NCI-H510A (cell line): Measurements from ENCODE around the gene ZDHHC18.
"Not testable (repeated sequence)": the region's sequence is repeated elsewhere in the genome, so short reads cannot be mapped to it uniquely, and the experiment has no call there.

Experiments used
- DNase-seq: peaks from one replicate; lab custom pipeline; 2025; lab: John Stamatoyannopoulos, UW

The ZDHHC18 gene

DNA sequence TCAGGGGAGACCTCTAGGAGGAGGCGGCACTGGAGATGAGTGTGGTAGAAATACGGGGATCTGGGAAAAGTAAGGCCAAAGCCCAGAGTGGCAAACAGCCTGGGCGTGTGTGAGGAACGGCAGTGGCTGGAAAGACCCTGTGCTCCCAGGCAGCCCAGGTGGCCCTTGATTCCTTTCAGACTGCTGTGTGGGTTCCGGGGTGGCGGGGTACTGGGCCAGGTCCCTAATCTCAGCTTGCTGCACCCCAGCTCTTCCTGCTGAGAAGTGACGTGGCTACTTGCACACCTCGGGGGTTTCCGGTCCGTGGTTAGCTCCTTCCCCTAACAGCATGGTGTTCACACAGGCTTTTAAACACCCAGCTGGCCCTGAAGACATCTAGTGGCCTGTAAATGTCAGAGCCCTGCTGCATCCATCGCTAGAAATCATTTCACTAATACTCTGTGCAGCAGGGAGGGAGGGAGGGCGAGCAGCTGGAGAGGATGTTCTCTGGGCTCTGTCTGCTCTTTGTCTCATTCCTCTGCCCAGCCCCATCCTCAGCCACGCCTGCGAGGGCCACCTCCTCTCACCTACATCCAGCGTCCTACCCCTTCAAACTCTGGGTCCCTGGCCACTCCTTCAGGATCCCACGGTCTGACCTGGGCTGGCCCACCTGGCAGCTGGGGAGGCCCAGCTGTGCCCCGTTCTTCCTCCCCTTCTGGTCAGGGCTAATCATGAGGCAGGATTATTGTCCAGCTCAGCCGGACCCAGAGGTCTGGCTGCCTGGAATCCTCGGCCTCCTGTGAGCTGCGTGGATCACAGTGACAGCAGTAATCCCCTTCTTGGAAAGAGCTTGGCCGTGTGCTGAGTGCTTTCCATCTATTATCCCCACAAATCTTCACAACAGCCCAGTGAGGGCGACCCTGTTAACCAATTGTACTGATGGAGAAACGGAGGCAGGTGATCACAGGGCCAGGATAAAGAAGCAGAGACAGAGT lies 7.2 kb downstream of the ZDHHC18 start:
- no peak for DNase-seq

DNA sequence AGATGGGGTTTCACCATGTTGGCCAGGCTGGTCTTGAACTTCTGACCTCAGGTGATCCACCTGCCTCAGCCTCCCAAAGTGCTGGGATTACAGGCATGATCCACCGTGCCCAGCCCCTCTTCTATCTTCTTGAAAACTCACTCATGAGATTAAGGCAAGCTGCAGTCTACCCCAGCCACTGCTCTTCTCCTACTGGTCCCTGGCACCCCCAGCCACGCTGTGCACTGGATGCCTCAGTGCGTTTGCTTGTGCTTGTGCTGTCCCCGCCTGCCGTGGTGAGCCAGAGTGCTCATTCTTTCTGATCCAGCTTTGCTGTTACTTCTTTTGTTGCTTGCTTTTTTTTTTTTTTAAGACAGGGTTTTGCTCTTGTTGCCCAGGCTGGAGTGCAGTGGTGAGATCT lies 11.2 kb downstream of the ZDHHC18 start:
- DNase-seq: not testable (repeated sequence)

- DNase-seq: no peak
These were observed 12.2 kb downstream of the ZDHHC18 start for GRCh38 chr1:26838474-26839338.

DNA sequence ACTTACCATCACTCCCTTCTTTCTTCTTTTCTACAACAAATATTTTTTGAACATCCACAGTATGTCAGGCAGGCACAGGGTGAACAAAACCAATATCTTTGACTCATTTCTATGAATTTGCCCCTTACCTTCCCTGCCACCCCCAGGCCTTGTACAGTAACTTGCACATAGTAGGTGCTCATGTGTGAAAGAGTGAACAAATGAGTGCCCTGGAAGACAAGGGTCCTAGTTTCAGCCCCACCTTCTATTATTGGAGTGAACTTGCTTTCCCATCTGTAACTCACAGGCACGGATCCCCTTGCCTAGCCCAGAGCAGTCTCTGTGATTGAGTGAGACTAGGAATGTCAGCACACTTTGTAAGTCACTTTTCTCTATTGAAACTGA lies 12.8 kb downstream of the ZDHHC18 start:
- no peak for DNase-seq

DNA sequence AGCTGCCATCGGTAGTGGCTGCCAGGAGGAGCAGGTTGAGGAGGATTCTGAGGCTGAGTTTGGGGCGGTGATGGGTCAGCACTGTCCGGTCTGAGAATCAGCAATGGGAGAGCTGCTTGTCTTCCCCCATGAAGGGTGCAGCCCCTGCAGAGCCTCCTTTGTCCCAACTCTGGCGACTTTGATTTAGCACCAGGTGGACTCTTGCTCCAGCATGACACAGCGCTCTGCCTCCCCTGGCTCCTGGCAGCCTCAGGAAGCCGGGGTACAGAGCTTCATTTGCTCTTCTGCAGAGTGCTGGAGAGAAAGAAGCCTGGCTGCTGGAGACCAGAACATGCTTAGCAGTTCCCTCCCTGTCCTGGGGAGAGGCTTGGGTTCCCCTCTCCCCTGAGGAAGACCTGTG lies 13.3 kb downstream of the ZDHHC18 start:
- no peak for DNase-seq

DNA sequence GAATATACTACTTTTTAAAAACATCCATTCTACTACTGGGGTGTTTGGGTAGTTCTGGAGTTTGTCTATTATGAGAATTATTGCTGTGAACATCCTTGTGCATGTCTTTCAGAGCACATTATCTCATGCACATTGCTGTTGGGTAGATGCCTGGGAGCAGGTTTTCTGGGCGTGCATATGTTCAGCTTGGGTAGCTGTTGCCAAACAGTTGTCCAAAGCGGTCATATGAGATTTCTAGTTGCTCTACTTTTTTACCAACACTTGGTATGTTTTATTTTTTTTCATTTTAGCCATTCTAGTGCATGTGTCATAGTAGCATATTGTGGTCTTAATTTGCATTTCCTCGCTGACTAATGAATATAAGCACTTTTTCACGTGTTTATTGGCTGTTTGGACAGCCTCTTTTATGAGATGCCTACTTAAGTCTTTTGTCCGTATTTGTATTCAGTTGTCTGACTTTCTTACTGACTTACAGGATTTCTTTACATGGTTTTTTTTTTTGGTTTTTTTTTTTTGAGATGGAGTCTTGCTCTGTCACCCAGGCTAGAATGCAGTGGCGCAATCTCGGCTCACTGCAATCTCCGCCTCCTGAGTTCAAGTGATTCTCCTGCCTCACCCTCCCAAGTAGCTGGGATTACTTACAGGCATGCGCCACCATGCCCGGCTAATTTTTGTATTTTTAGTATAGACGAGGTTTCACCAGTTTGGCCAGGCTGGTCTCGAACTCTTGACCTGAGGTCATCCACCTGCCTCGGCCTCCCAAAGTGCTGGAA lies 18.1 kb downstream of the ZDHHC18 start:
- no peak for DNase-seq

DNA sequence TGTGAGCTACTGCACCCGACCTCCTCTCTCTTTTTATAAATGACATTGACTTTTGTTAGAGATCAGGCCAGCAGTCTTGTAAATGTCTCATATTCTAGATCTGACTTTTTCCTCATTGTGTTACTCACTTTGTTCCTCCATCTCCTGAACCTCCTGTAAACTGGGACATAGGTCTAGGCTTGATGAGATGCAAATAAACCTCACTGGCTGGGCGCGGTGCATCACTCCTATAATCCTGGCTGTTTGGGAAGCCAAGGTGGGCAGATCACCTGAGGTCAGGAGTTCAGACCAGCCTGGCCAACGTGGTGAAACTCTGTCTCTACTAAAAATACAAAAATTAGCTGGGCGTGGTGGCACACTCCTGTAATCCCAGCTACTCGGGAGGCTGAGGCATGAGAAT lies 21.3 kb downstream of the ZDHHC18 start:
- not testable (repeated sequence) for DNase-seq

DNA sequence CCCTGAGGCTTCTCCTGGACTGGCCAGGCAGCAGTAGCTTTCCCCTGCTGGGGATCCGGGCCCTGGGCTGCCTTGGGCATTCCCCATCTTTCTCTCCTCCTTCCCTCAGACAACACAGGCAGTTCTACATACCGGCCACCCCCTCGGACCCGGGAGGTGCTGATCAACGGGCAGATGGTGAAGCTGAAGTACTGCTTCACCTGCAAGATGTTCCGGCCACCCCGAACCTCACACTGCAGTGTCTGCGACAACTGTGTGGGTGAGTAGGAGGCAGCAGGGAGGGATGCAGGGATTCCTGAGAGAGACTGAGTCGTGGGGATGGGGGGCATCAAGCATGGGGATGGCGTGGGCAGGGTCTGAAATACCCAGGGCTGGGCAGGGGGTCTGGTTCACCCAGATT lies 22.0 kb downstream of the ZDHHC18 start:
- no peak for DNase-seq

GRCh38 chr1:26848941-26849774 lies 22.7 kb downstream of the ZDHHC18 start:
- no peak for DNase-seq

DNA sequence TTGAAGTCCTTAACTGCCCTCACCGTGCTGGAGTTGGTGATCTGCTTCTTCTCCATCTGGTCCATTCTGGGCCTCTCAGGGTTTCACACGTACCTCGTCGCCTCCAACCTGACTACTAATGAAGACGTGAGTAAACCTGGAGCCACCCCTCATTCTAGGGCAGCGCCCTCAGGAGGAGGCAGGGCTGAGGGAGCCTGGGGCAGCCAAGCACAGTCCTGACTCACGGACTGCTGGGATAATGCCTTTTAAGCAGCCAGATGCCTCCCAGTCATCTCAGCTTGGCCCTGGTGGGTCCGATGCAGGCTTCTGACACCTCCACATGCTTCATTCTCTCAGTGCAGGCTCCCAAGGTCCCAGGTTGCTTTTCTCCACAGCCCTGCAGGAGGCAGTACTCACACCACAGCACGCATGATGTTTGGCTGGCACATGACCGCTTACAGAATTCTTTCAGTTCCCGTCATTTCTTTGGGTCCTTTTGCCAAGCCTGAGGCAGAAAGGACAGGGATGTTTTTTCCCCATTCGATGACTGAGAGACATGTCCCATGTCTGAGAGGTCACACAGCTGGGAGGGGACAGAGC lies 24.7 kb downstream of the ZDHHC18 start:
- no peak for DNase-seq

- DNase-seq: no peak
These were observed 26.2 kb downstream of the ZDHHC18 start for GRCh38 chr1:26852701-26853100.

DNA sequence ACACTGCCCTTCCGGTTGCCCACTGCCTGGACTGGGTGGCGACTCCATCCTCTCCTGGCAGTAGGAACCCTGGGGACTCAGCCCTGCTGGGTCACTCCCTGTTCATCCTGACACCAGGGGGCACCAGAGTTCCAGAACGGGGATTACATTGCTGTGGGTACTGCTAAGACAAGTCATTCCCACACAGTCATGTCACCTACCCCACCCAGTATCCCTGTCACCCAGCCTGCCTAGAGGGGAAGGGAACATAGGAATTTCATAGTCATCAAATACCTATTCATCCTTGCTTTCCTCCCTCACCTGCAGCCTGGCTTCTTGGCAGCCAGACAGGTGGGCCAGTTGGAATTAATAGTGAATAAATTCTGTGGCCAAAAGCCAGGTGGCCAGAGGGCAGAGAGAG lies 26.7 kb downstream of the ZDHHC18 start:
- no peak for DNase-seq

- no peak for DNase-seq
These were observed 27.1 kb downstream of the ZDHHC18 start for GRCh38 chr1:26853600-26853999.

- DNase-seq: no peak
These were observed 28.4 kb downstream of the ZDHHC18 start for GRCh38 chr1:26854906-26855305.

DNA sequence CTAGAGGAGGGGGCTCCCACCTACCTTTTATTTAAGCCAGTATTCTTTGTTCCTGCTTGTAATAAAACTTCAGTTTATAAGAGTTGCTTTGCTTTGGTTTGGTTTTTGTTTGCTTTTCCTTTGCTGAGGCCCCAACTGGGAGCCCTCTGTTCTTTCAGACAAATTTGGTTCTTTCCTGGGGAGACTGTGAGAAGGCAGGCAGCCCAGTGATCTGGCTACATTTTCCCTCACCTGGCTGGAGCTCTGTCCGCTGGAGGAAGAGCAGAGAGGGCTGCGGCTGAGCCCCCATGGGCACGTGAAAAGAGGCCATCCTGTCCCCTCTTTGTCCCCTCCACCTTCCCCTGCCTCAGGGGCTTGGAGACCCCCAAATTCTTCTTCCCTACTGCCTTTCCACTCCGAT lies 29.1 kb downstream of the ZDHHC18 start:
- DNase-seq: no peak

GRCh38 chr1:26856181-26856580 lies 29.7 kb downstream of the ZDHHC18 start:
- no peak for DNase-seq

DNA sequence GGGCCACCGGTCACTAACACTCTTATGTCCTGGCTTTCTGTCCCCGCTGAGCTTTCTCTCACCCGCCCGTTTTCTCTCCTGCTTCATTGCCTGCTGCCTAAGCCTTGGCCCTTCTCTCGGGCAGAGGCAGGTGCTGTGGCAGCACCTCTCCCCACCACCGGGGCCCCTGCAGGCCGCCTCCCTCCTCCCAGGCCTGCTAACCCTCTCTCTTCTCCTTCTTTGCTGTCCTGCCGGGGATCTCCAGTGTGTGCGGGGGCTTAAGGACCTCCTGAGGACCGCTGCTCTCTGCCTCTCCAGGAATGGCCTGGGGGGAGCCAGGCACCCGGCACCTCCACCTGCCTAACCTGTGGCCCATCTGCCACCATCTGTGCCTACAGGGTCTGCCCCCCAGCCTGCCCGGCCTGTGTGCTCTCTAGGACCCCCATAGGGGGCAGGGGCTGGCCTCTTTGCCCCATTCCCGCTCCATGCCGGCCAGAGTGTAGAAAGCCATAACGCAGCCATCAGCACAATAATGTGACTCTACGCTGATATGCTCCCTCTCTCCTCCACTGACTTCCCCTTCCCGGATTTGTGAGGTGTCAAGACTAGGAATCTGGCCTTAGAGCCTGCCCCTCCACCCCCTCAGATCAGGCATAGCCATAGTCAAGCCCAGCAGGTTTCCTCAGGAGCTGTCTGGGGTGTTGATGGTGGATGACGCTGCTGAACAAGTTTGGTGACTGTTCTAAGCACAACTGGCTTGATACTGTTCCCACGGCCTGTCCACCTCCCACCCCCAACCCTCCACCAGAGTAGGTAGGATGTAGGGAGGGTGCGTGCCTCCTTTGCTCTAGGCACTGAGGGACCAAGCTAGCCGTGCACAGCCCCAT lies 30.3 kb downstream of the ZDHHC18 start:
- no peak for DNase-seq

DNA sequence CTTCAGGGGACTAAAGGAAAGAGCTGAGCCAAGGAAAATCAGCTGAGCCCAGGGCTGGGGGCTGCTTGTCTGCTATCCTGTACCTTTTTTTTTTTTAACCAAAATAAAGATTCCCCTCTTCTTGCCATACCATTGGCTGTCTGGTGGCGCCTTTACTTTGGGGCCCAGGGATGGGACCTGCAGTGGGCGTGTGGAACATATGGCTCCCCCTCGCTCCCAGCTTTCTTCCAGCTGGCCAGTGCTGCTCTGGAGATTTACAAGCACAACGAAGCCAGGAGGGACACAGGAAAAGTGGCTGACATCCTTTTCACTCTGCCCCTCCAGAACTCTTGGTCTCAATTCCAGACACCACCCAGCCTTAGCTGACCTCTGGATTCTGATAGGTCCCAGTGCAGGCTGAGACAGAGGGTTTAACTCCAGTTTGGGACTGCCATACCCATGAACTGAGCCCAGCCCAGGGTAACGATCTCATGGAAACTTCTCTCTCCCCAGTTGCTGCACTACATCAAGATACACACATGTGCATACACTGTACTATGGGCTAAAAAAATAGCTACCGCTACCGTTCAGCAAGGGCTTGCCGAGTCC lies 31.1 kb downstream of the ZDHHC18 start:
- DNase-seq: no peak

GRCh38 chr1:26858160-26858559 lies 31.7 kb downstream of the ZDHHC18 start:
- DNase-seq: no peak
